Measurements from ENCODE around the gene CALD1.

DNA sequence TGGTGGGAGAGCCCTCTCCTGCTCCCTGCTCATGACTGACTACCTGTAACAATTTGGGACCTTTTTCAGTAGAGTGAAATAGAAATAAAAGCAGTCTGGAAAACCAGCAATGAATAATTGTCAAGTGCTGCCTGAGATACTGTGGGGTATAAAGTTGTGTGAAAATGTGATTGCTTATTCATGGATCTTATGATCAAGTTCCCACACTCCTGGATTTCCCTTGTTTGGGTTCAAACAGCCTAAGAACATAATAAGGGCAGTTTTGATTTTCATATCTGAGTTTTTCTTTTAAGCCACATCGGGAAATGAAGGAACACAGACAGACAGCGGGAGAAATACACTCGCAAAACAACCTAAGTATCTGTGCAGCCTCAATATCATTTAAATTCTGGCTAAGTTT is 52.9 kb downstream of the CALD1 start:
- TF ChIP-seq, protein P1, sequence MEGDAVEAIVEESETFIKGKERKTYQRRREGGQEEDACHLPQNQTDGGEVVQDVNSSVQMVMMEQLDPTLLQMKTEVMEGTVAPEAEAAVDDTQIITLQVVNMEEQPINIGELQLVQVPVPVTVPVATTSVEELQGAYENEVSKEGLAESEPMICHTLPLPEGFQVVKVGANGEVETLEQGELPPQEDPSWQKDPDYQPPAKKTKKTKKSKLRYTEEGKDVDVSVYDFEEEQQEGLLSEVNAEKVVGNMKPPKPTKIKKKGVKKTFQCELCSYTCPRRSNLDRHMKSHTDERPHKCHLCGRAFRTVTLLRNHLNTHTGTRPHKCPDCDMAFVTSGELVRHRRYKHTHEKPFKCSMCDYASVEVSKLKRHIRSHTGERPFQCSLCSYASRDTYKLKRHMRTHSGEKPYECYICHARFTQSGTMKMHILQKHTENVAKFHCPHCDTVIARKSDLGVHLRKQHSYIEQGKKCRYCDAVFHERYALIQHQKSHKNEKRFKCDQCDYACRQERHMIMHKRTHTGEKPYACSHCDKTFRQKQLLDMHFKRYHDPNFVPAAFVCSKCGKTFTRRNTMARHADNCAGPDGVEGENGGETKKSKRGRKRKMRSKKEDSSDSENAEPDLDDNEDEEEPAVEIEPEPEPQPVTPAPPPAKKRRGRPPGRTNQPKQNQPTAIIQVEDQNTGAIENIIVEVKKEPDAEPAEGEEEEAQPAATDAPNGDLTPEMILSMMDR (IDR thresholded peaks at IDR 0.05), result no peak
- TF ChIP-seq POLR2A (IDR thresholded peaks at IDR 0.05), result no peak
